Measurements from ENCODE around the gene PCDH9.

The PCDH9 gene

DNA sequence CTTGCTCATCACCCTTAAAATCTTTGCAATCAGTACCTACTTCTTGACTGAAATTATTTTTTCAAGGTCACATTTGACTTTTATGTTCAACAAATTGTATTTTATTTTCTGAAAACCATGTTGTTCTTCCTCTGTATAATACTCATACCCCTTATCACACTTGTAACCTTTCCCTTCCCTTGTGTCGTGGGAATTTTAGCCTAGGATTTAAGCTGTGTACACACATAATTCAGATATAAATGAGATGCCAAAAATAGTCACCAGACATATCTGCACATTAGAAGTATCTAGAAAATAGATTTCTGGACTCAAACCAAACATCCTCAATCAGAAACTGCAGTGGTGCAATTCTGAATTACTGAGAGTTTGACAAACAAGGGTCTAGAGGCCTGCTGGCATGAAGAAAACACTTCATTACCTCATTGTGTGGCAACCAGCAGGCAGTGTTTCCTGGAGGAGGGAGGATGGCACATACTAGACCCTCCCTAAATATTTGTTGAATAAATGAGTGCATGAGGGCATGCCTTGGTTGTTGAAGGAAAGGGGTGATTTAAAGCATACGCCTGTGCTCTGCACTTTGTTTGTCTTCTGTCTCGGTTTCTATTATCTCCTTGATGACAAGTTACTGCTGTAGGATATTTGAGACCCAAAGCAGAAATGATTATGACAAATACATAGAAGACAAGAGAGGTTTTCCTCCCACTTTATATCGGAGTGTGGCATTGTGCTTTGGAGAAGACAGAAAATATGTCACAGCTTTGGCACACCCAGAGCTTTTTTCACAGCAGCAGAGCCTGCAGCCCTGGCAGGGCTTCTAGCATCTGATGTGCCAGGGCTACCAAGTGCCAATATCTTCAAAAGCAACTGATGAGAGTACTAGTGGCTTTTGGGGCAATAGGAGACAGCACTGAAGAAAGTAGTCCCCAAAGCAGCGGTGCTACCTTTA lies 881.1 kb downstream of the PCDH9 start:
- Histone ChIP-seq H3K4me1 (ENCODE audit: control insufficient read depth, insufficient read depth, low read length) (peaks cover 9% of the 10 kb centered on the region), H3K36me3 (ENCODE audit: control insufficient read depth, insufficient read depth, low read length) (no peaks in the 10 kb centered on the region), H3K4me3 (ENCODE audit: insufficient read depth, low read depth, low read length) (no peak overlapping the region), H3K27ac (ENCODE audit: insufficient read depth, low read depth, low read length, poor library complexity, severe bottlenecking) (no peak overlapping the region), H3K27me3 (ENCODE audit: control insufficient read depth, insufficient read depth, low read length, poor library complexity, severe bottlenecking) (no peaks in the 10 kb centered on the region), H3K9me3 (ENCODE audit: control insufficient read depth, low read length) (no peaks in the 10 kb centered on the region)
- 93 to 98% methylated on average over 5 of the region's 5 CpGs for WGBS, 2 experiments

DNA sequence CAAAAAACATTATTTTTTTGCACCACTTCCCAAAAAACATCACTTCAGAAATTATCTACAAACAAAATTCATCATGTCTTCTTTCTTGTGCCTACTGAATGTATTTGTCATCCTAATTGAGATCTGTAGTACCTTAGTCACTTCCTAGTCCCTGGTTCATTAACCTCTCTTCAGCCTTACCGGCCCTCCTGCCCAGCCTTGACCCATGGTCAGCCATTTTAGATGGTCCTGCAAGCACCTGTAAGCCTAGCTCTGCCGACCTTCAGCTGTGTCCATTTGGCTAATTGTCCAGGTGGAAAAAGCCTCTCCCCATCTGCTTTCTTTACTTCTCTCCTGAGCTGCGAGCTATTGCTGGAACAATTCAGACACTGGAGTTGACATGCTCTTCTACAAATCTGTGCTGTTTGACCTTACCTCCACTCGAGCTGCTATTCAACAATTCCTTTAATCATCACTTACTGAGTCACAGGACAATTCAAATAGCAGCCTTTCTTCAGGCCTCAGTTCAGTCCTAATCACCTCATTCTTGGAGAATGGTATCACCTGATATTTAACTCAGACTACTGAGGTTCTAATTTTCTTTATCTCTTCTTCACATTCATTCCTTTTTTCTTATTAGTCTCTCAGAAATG lies 882.5 kb downstream of the PCDH9 start:
- Histone ChIP-seq H3K27me3 (ENCODE audit: control insufficient read depth, insufficient read depth, low read length, poor library complexity, severe bottlenecking) (no peaks in the 10 kb centered on the region), H3K36me3 (ENCODE audit: control insufficient read depth, insufficient read depth, low read length) (no peaks in the 10 kb centered on the region), H3K4me1 (ENCODE audit: control insufficient read depth, insufficient read depth, low read length) (peaks cover 9% of the 10 kb centered on the region), H3K27ac (ENCODE audit: insufficient read depth, low read depth, low read length, poor library complexity, severe bottlenecking) (no peak overlapping the region), H3K9me3 (ENCODE audit: control insufficient read depth, low read length) (no peaks in the 10 kb centered on the region), H3K4me3 (ENCODE audit: insufficient read depth, low read depth, low read length) (no peak overlapping the region)
- WGBS, 2 experiments = 89 to 91% methylated on average over 4 of the region's 4 CpGs

DNA sequence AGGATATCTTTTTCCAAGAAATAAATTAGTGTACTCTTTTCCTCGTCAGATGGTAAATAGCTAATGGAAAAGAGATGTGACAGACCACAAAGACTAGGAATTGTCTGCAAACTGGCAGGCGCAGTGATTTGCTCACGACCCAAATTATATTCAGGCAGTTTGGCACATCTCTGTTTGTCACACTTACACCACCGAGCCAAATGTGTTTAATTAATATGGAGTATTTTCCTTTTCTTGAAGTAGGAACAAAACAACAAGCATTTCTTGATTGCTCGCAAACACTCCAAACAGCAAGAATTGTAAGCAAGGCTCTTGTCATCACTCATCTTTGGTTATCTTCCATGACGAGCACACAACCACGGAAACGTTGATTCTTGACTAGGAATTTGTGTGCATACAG lies 884.2 kb downstream of the PCDH9 start:
- Histone ChIP-seq H3K27me3 (ENCODE audit: control insufficient read depth, insufficient read depth, low read length, poor library complexity, severe bottlenecking) (no peaks in the 10 kb centered on the region), H3K36me3 (ENCODE audit: control insufficient read depth, insufficient read depth, low read length) (no peaks in the 10 kb centered on the region), H3K4me1 (ENCODE audit: control insufficient read depth, insufficient read depth, low read length) (peaks cover 9% of the 10 kb centered on the region), H3K4me3 (ENCODE audit: insufficient read depth, low read depth, low read length) (no peak overlapping the region), H3K27ac (ENCODE audit: insufficient read depth, low read depth, low read length, poor library complexity, severe bottlenecking) (no peak overlapping the region), H3K9me3 (ENCODE audit: control insufficient read depth, low read length) (no peaks in the 10 kb centered on the region)
- 96 to 99% methylated on average over 7 to 8 of the region's 8 CpGs for WGBS, 2 experiments

DNA sequence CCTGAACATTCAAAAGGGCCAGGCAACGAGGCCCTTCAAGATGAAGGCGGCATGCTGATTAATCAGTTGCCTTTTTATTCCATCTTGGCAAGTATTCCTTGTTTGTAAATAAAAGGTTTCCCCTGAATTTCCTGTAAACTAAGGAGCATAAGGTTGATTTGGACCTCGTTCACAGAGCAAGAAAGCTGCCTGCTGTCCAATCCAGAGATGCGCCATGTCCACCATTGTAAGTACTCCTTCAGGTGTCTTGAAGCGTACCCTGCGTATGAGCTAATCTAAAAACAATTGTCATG lies 884.7 kb downstream of the PCDH9 start:
- Histone ChIP-seq H3K27ac (ENCODE audit: insufficient read depth, low read depth, low read length, poor library complexity, severe bottlenecking) (no peak overlapping the region), H3K36me3 (ENCODE audit: control insufficient read depth, insufficient read depth, low read length) (no peaks in the 10 kb centered on the region), H3K27me3 (ENCODE audit: control insufficient read depth, insufficient read depth, low read length, poor library complexity, severe bottlenecking) (no peaks in the 10 kb centered on the region), H3K4me1 (ENCODE audit: control insufficient read depth, insufficient read depth, low read length) (peaks cover 9% of the 10 kb centered on the region), H3K9me3 (ENCODE audit: control insufficient read depth, low read length) (no peaks in the 10 kb centered on the region), H3K4me3 (ENCODE audit: insufficient read depth, low read depth, low read length) (no peak overlapping the region)
- 94 to 96% methylated on average over 6 of the region's 6 CpGs for WGBS, 2 experiments

DNA sequence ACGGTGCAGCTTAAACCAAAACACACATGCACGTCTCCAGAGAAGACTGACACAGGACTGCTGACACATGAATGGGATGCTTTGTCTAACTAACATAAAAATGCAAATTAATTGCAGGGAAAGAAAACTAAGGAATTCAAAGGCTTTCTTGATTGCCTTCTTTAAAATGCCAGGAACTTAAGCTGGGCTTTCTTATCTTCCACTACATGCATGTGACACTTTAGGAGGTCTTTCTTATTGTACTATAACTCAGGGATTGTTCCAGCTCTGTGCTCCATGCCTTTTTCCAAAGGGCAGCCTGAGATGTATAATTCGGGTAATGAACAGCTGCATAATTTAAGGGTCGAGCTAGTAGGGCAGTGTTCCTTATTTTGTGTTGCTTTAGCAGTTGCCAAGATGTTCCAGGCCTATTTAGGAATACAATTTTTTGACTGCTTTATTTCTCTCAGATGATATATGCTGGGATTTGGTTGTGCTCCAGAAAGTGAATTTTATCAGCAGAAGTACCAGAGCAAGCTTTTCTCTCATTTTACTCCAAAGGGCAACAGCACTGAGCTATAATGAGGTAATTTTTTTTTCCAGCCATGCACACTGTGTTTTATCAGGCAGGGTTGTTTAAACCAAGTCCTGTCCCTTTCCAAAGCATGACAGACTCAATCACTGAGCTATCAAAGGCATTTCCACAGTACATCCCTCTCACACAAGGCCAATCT lies 885.2 kb downstream of the PCDH9 start:
- Histone ChIP-seq H3K4me1 (ENCODE audit: control insufficient read depth, insufficient read depth, low read length) (peaks cover 9% of the 10 kb centered on the region), H3K36me3 (ENCODE audit: control insufficient read depth, insufficient read depth, low read length) (no peaks in the 10 kb centered on the region), H3K9me3 (ENCODE audit: control insufficient read depth, low read length) (no peaks in the 10 kb centered on the region), H3K4me3 (ENCODE audit: insufficient read depth, low read depth, low read length) (no peak overlapping the region), H3K27me3 (ENCODE audit: control insufficient read depth, insufficient read depth, low read length, poor library complexity, severe bottlenecking) (no peaks in the 10 kb centered on the region), H3K27ac (ENCODE audit: insufficient read depth, low read depth, low read length, poor library complexity, severe bottlenecking) (no peak overlapping the region)
- WGBS, 2 experiments = 55 to 71% methylated on average over 4 of the region's 4 CpGs

DNA sequence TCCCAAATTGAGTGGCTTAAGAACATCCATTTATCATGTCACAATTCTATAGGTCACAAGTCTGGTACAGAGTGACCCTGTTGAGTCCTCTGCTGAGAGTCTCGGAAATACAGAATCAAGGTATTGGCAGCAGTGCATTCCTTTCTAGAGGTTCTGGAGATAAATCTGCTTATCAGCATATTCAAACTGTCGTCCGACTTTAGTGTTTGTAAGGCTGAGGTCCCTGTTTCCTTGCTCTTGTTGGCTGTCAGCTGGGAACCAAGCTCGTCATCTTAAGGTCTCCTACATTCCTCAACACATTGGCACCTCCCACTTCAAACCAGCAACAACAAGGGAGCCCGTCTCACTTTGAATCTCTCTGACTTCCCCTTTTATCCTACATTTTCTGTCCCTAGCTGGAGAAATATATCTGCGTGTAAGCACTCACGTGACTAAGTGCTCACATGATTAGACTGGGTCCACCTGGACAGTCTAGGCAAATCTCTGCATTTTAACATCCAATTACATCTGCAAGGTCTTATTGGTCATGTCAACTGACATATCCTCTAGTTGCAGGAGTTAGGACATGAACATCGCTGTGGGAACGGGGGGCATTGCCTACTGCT lies 886.8 kb downstream of the PCDH9 start:
- no peaks in the 10 kb centered on the region for H3K9me3 ChIP-seq (ENCODE audit: control insufficient read depth, low read length)
- no peaks in the 10 kb centered on the region for H3K36me3 ChIP-seq (ENCODE audit: control insufficient read depth, insufficient read depth, low read length)
- H3K27me3 ChIP-seq (ENCODE audit: control insufficient read depth, insufficient read depth, low read length, poor library complexity, severe bottlenecking) = no peaks in the 10 kb centered on the region
- peaks cover 9% of the 10 kb centered on the region for H3K4me1 ChIP-seq (ENCODE audit: control insufficient read depth, insufficient read depth, low read length)
- 92 to 97% methylated on average over 9 of the region's 9 CpGs for WGBS, 2 experiments
- no peak overlapping the region for H3K27ac ChIP-seq (ENCODE audit: insufficient read depth, low read depth, low read length, poor library complexity, severe bottlenecking)
- no peak overlapping the region for H3K4me3 ChIP-seq (ENCODE audit: insufficient read depth, low read depth, low read length)

DNA sequence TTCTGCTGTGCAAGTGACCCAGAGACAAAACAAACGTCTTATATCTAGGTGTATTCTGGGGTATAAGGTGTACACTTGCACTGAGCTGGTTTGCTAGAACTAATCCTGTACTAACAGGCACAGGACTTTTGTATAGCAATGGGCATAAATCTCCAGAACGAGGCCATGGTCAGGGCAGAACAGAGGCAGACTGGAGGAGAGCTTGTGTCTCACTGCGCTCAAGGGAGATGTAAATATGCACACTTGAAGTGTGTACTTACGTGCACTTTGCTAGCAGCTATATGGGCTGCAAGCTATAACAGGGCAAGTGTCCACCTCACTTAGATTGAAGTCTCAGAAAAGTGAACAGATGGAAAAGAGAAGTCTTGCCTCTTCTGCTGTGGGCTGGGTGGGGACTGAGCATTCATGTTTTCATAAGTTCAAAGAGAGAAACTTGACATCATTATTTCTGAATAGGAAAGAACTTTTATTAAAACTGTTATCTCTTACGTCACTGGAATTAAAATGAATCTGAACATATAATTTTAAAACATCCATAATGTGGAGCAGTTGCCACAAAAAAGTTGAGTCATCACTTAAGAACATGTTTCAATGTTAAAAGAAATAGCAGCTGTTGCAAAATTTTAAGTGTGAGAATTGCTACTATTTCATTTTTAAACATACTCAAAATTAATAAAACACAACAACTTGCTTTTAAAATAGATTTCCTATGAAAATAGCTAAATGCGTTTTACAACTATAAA lies 888.3 kb downstream of the PCDH9 start:
- Histone ChIP-seq H3K4me3 (ENCODE audit: insufficient read depth, low read depth, low read length) (no peak overlapping the region), H3K9me3 (ENCODE audit: control insufficient read depth, low read length) (no peaks in the 10 kb centered on the region), H3K36me3 (ENCODE audit: control insufficient read depth, insufficient read depth, low read length) (no peaks in the 10 kb centered on the region), H3K4me1 (ENCODE audit: control insufficient read depth, insufficient read depth, low read length) (peaks cover 9% of the 10 kb centered on the region), H3K27me3 (ENCODE audit: control insufficient read depth, insufficient read depth, low read length, poor library complexity, severe bottlenecking) (no peaks in the 10 kb centered on the region), H3K27ac (ENCODE audit: insufficient read depth, low read depth, low read length, poor library complexity, severe bottlenecking) (no peak overlapping the region)
- WGBS, 2 experiments = 90 to 94% methylated on average over 4 of the region's 6 CpGs

DNA sequence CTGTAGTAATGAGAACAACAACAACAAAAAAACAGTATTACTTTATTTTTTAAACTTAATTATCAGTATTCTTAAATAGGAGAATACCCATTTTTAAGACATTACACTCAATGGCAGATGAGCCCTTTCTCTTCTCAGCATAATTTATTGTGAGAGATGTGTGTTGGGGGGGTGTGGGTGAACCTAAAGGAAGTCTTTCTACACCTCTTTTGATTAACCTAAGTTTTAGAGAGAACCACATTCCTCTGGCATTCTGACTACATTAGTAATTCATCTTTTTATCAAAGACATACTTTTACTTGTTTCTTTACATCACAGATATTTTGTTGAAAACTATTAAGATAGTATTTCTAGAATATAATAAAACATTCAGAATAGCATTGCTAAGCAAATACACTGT lies 890.9 kb downstream of the PCDH9 start:
- Histone ChIP-seq H3K36me3 (ENCODE audit: control insufficient read depth, insufficient read depth, low read length) (no peaks in the 10 kb centered on the region), H3K27me3 (ENCODE audit: control insufficient read depth, insufficient read depth, low read length, poor library complexity, severe bottlenecking) (no peaks in the 10 kb centered on the region), H3K9me3 (ENCODE audit: control insufficient read depth, low read length) (no peaks in the 10 kb centered on the region), H3K27ac (ENCODE audit: insufficient read depth, low read depth, low read length, poor library complexity, severe bottlenecking) (no peak overlapping the region), H3K4me1 (ENCODE audit: control insufficient read depth, insufficient read depth, low read length) (no peaks in the 10 kb centered on the region), H3K4me3 (ENCODE audit: insufficient read depth, low read depth, low read length) (no peak overlapping the region)

DNA sequence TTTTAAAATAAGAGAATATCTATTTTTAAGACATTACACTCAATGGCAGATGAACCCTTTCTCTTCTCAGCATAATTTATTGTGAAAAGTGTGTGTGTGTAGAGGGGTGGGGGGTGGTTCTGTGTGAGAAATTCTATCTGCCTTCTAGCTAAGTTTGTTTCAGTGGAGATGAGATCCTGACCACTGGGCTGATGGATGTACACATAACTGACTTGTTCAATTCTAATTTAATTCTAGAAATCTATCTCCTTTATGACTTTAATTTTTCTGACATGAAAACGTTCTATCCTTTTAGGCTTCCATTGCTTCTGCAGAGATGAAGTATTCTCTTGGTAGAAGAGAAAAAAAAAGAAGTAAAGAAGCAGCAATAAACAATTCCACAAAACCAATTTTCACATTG lies 891.6 kb downstream of the PCDH9 start:
- Histone ChIP-seq H3K4me1 (ENCODE audit: control insufficient read depth, insufficient read depth, low read length) (no peaks in the 10 kb centered on the region), H3K9me3 (ENCODE audit: control insufficient read depth, low read length) (no peaks in the 10 kb centered on the region), H3K4me3 (ENCODE audit: insufficient read depth, low read depth, low read length) (no peak overlapping the region), H3K27me3 (ENCODE audit: control insufficient read depth, insufficient read depth, low read length, poor library complexity, severe bottlenecking) (no peaks in the 10 kb centered on the region), H3K27ac (ENCODE audit: insufficient read depth, low read depth, low read length, poor library complexity, severe bottlenecking) (no peak overlapping the region), H3K36me3 (ENCODE audit: control insufficient read depth, insufficient read depth, low read length) (no peaks in the 10 kb centered on the region)
- no CpG with 5 or more reads among the region's 1 CpG for whole genome bisulfite sequencing, 2 experiments

Measured in ectodermal cell (in vitro differentiated cells).